Measurements from ENCODE around the gene SPTBN4. TPM values are rescaled to one million over a fixed set of nuclear protein-coding genes. Genes with fewer than 3 reads are reported as not detected.

Gene SPTBN4
- polyA plus RNA-seq, 1 donor from 2014 or later = 12.7 TPM

- Histone ChIP-seq H3K9me2 (ENCODE audit: insufficient read depth, low read length) (no peaks in the 10 kb centered on the region), H3K36me3 (ENCODE audit: insufficient read depth, low read length) (no peaks in the 10 kb centered on the region), H3F3A (ENCODE audit: insufficient read depth, low read length, poor library complexity, severe bottlenecking) (no peaks in the 10 kb centered on the region), H2AFZ (ENCODE audit: low read depth, low read length) (no peak overlapping the region), H4K20me1 (ENCODE audit: insufficient read depth) (no peaks in the 10 kb centered on the region), H3K4me3 (ENCODE audit: low read length) (no peak overlapping the region), H3K27ac (ENCODE audit: low read length) (no peak overlapping the region), H3K9ac (ENCODE audit: low read length) (no peak overlapping the region), H3K9me3 (ENCODE audit: low read length) (no peaks in the 10 kb centered on the region), H3K27me3 (ENCODE audit: insufficient read depth, low read depth, low read length) (no peaks in the 10 kb centered on the region), H3K79me2 (replicated peaks; ENCODE audit: insufficient read depth, low read length) (no peaks in the 10 kb centered on the region), H3K4me2 (ENCODE audit: low read length) (no peak overlapping the region)
- TF ChIP-seq TAF1 (IDR thresholded peaks at IDR 0.05; ENCODE audit: low read depth) (no peak), RAD21 (conservative IDR thresholded peaks at IDR 0.05) (no peak), EP300 (conservative IDR thresholded peaks at IDR 0.05; ENCODE audit: poor library complexity, severe bottlenecking) (no peak), EZH2 (IDR thresholded peaks at IDR 0.05; ENCODE audit: borderline replicate concordance, insufficient read depth, low read length, poor library complexity, severe bottlenecking) (no peak), CTCF (IDR thresholded peaks at IDR 0.05; ENCODE audit: poor library complexity, severe bottlenecking) (no peak), MXI1 (conservative IDR thresholded peaks at IDR 0.05; ENCODE audit: poor library complexity, severe bottlenecking) (no peak), SMC3 (conservative IDR thresholded peaks at IDR 0.05; ENCODE audit: poor library complexity) (no peak), POLR2AphosphoS5 (IDR thresholded peaks at IDR 0.05) (no peak), REST (IDR thresholded peaks at IDR 0.05; ENCODE audit: borderline replicate concordance) (no peak)
Measured at GRCh38 chr19:40418040-40418439, 48.8 kb upstream of the SPTBN4 start.

GRCh38 chr19:40419066-40419612, 47.7 kb upstream of the SPTBN4 start:
- no peak for TF ChIP-seq CTCF (IDR thresholded peaks at IDR 0.05; ENCODE audit: poor library complexity, severe bottlenecking)
- TF ChIP-seq POLR2AphosphoS5 (IDR thresholded peaks at IDR 0.05) = no peak
- TF ChIP-seq TAF1 (IDR thresholded peaks at IDR 0.05; ENCODE audit: low read depth) = no peak
- TF ChIP-seq EP300 (conservative IDR thresholded peaks at IDR 0.05; ENCODE audit: poor library complexity, severe bottlenecking) = no peak
- TF ChIP-seq MXI1 (conservative IDR thresholded peaks at IDR 0.05; ENCODE audit: poor library complexity, severe bottlenecking) = no peak
- TF ChIP-seq SMC3 (conservative IDR thresholded peaks at IDR 0.05; ENCODE audit: poor library complexity) = no peak
- no peak for TF ChIP-seq RAD21 (conservative IDR thresholded peaks at IDR 0.05)
- no peak for TF ChIP-seq EZH2 (IDR thresholded peaks at IDR 0.05; ENCODE audit: borderline replicate concordance, insufficient read depth, low read length, poor library complexity, severe bottlenecking)
- no peak for TF ChIP-seq REST (IDR thresholded peaks at IDR 0.05; ENCODE audit: borderline replicate concordance)
- H2AFZ ChIP-seq (ENCODE audit: low read depth, low read length) = no peak overlapping the region
- H3K27me3 ChIP-seq (ENCODE audit: insufficient read depth, low read depth, low read length) = no peaks in the 10 kb centered on the region

More at GRCh38 chr19:40419066-40419612, 47.7 kb upstream of the SPTBN4 start:
- H3K9me3 ChIP-seq (ENCODE audit: low read length) = no peaks in the 10 kb centered on the region
- H3K9me2 ChIP-seq (ENCODE audit: insufficient read depth, low read length) = no peaks in the 10 kb centered on the region
- H3K9ac ChIP-seq (ENCODE audit: low read length) = no peak overlapping the region
- no peak overlapping the region for H3K4me3 ChIP-seq (ENCODE audit: low read length)
- no peaks in the 10 kb centered on the region for H4K20me1 ChIP-seq (ENCODE audit: insufficient read depth)
- no peaks in the 10 kb centered on the region for H3F3A ChIP-seq (ENCODE audit: insufficient read depth, low read length, poor library complexity, severe bottlenecking)
- H3K36me3 ChIP-seq (ENCODE audit: insufficient read depth, low read length) = no peaks in the 10 kb centered on the region
- H3K27ac ChIP-seq (ENCODE audit: low read length) = no peak overlapping the region
- no peaks in the 10 kb centered on the region for H3K79me2 ChIP-seq (replicated peaks; ENCODE audit: insufficient read depth, low read length)
- H3K4me2 ChIP-seq (ENCODE audit: low read length) = no peak overlapping the region

Measured in neural cell (in vitro differentiated cells).